Embryonic facial prominence (tissue), 1 donor: Measurements from ENCODE around the gene BPGM.
"Not testable (repeated sequence)": the region's sequence is repeated elsewhere in the genome, so short reads cannot be mapped to it uniquely, and the experiment has no call there.

Experiments
- DNase-seq: peaks from one replicate; pipeline ENCODE4 v3.0.0-alpha.2; 2016; ENCODE audit errors: extremely low spot score

The BPGM gene

DNA sequence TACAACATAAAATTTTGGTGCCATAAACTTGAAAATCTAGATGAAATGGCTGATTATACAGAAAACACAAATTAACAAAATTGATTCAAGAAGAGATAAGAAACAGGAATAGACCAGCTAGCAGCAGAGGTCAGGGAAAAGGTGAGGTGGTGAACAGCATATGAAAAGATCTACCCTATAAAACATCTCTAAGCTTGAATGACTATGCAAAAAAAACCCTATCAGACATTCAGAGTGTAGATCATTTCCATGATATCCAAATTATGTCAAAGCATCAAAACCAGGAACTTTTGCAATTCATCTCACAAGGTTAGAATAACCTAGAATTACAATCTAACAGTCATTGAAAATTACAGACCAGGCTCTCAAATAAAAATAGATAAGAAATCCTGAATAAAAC lies 14.6 kb upstream of the BPGM start:
- DNase-seq, result no peak

DNA sequence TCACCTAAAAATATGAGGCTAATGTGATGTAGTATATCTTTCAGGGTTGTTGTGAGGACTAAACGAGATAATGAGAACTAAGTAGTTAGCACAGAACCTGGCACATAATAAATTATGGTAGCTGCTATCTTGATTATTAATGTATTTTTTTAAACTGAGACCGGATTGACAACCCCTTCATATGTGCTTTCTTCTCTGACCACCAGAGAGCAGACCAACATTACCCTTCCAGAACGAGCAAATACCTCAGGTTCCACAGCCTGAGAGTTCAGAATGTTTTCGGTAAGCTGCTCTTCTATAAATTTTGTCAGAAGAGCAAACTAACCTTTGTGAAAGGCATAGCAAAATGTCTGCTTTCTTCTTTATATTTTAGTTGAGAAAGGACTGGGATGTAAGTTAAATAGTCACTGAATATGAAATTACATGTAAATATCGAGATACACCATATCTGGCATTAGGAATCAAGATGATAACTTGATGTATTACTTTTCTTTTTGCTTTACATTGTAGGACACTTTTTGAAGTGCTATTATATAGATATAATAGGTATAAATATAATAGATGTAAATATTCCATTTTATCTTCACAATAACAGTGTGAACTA lies 13.6 kb upstream of the BPGM start:
- DNase-seq, result no peak

DNA sequence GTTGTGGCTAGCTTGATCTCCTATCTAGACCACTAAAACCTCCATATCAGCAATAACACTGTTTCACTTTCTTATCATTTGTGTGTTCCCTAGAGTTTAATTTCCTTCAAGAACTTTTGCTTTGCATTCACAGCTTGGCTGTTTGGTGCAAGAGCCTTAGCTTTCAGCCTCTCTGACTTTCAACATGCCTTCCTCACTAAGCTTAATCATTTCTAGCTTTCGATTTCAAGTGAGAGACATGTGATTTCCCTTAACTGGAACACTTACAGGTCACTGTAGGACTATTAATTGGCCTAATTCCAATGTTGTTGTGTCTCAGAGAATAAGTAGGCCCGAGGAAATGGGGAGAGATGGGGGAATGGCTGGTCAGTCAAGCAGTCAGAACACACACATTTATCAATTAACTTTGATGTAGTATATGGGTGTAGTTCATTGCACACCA lies 10.6 kb upstream of the BPGM start:
- DNase-seq, result no peak

DNA sequence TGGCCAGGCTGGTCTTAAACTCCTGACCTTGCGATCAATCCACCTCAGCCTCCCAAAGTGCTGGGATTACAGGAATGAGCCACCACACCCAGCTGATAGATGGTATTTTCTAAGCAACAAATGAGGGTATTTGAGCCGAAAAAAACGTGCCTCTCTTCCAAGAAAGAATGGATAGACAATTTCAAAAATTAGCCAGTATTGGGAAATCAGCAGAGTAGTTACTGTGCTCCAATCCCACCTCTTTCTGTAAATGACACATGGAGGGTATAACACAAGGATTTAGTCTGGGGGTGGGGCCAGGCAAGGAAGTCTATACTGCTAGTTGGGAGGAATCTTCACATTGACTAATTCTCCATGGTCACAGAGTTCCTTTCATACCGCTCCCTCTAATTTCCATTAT lies 9.2 kb upstream of the BPGM start:
- DNase-seq, result no peak

DNA sequence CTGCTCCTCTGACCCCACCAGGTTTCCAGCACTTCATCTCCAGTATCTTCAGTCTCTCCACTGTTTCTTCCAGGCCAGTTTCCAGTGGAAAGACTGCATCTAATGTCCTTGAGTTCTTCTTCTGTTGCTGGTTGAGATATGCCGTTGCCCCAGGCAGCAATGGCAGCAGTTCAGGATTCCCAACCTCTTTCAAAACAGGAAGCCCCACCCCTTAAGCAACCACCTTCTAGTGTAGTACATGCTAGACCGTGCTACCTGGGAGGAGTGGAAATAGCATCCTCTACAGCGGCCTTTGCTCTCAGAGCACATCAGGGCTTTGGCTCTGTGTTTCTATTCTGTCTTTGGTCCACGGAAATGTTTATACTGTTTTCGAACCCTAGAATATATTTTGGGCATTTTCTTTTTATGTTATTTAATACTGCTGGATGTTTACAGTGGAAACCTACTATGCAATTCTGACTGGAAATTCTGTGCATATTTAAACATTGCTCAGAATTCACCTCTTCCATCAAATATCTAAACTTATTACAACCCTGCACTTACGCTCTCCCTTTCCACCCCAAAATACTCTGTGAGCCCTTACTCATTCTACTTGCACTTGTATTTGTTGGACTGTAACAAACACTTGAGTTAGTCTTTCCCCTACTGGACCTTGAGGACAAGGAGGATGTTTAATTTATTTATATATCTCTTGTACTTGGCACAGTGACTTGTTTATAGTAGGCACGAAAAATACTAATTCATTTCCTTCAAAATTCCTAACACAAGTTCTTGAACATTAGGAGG lies 8.5 kb upstream of the BPGM start:
- DNase-seq, result no peak

DNA sequence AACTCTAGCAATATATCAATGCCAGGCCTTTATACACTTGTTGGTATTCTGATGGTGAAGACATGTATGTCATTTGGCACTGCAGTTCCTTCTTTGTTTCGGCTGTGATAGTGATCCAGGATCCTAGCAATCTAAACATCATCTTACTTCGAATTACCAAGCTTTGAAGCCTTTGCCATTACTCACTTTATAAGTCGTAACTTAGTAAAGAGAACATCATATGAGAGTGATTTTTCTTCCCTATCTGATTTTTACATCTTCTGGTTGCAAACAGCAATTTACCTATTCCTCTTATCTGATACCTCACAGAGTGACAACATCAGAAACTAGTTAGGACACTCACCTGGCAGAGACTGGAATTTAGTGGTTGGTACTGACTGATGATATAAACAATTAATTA lies 7.6 kb upstream of the BPGM start:
- no peak for DNase-seq

DNA sequence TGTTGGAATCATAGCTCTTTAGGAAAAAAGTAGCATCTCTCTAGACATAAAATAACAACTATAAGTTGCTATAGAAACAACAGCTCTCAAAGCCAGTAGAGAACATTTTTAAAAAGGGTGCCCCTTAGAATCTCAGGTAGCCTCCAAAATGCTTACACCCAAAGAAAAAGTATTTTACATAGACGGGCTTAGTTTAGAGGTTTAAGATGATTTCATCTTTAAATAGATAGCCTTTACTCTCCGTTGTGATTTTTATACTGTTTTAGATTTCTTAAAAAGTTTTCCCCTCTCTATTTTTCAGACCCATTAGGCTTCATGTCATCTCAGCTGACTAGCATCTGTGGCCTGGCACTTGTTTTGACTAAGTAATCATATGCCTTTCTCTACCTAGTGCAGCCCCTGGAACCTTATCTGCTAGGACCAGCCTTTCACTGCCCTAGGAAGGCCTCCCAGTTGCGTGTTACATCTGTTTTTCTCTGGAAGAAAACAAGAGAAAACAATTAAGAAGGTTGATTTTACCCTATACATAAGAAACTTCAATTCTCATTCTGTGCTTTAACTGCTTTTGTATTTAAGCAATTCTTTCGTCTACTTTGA lies 6.9 kb upstream of the BPGM start:
- DNase-seq, result no peak

DNA sequence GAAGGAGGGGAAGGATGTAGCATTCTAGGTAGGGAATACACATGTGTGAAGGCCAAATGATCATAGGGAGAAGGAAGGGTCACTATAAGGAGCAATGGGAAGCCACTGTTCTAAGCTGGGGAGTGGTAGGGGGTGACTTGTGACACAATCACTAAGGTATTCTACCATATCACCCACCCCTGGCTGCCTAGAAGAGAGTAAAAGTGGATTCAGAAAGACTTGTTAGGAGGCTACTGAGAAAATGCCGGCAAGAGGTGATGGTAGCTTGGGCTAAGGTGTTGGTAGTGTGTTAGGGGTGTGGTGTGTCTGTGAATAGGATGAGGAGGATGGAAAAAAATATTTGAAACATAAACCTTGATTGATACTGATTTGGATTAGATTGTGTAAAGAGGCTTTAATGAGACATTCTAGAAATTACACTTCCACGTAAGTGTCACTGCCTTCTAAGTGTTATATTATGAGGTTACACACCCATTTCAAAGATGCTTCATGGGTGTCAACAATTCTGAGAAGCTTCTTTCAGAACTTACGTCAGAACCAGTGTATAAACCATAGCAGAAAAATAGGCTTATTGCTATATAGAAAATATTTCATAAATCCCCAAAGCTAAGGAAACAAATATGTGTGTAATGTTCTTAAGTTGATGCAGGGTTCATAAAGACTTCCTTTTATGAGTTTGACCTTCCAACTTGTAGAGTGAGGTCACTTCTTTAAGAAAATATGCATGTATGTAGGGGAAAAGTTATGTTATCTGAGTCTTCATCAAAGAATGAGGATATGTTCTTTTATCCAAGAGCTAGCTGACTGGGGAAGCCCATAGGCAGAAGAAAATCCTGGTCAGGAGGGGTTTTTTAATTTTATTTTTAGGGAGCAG lies 5.6 kb upstream of the BPGM start:
- no peak for DNase-seq

DNA sequence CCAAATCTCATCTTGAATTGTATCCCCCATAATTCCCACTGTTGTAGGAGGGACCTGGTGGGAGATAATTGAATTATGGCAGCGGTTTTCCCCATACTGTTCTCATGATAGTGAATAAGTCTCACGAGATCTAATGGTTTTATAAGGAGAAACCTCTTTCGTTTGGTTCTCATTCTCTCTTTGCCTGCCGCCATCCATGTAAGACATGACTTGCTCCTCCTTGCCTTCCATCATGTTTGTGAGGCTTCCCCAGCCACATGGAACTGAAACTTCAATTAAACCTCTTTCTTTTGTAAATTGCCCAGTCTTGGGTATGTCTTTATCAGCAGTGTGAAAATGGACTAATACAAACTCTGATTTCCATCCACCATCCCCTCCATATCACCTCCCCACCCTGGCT lies 4.7 kb upstream of the BPGM start:
- not testable (repeated sequence) for DNase-seq

DNA sequence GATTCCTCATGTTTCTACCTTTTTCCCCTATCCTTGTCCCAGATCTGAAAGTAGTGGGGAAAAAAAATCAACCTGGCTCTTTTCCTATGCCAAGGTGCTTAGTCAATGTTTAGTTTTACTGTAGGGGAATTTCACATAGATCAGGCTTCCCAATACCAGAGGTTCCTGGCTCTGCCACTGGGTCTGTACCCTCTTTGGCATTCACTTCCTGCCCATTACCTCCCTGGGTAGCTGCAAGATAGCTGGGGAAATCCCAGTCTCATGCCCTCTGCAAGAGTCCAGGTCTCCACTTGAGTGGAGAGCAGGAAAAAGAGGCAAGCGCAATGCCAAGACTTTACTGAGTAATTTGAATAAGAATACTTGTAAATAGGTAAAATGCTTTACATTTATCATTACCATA lies 3.5 kb upstream of the BPGM start:
- DNase-seq, result no peak

DNA sequence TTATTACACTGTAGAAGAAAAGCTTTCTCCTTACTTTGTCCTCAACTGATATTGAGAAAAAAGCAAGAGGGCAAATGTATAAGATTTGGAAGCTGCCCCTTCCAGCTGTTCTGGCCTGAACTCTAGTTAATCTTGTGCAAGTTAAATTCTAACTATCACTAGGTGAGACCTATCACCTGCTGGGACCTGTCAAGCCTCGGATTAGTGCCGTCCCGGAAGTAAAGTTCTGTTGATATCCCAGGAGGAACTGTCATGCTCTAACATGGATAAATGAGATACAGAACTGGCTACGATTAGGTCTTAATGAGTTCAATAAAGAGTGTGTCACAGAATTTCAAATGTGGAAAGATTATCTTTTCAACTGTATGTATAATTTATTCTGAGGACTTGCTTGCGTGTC lies 1.2 kb upstream of the BPGM start:
- no peak for DNase-seq

DNA sequence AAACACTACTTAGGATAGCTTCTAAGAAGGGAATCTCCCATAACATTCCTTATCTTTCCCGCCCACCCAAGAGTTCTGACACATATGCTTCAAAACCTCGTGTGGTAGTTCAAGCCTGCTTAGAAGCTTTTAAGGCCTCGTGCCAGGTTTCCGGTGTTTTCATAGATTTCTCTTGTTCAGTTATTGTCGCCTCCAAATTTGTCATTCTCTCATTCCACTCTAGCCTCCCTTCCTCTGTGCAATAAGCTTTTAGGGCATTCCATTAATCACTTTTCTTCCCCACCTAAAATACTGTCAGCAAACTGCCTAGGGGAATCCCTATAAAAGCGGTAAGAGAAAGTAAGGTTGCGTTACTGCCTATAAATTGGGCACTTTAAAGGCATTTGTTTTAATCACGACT lies 718 bp upstream of the BPGM start:
- no peak for DNase-seq

DNA sequence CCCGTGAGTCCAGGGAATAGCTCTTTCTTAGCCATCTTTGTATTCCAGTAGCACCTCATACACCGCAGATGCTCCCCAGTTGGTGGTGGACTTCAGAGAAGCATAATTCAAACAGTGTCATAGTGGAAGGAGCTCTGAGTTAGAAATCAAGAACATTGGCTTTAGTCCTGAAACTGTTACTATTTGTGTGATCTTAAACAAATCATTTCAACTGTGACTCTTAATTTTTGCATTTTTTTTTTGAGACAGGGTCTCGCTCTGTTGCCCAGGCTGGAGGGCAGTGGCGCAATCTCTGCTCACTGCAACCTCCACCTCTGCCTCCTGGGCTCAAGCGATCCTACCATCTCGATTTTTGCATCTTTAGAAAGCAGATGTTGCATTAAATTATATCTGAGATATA lies 1.8 kb downstream of the BPGM start:
- no peak for DNase-seq

DNA sequence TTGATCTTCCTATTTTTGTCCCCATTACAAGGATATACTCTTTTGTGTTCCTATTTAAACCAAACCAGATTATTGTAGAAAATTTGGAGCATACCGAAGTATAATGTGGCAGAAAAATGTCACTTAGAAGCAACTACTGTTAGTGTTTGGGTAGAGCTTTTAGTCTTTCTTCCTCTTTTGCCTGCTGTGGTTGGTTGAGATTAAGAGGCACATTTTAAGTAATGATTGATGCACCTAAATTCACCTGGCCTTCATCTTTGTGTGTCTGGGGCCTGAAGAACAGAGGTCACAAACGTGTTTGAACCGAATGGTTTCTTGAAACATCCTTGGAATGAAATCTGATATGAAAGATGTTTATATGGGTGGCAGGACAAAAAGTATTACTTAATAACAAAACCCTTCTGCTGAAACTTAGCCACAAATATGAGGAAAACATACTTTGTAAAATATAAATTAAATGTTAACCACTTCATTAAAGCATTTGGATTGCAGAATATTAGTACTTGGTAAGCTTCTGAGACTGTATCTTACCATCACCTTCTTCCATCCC lies 2.6 kb downstream of the BPGM start:
- DNase-seq, result no peak

DNA sequence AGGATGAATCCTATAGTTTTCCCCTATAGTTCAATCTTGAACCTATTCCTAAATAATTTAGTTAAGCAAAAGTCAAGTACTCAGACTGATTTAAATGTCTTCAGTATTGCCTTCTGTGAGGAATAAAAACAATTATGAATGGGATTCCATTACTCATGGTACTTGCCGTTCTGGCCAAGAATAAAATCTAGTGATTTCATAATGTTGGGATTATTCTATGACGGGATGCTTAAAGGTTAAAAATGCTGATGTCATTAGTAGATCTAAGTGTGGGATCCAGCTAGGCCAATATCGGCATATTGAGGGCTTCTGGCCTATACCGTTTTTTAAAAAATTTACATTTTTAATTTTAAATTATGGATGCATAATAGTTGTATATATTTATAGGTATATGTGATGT lies 5.3 kb downstream of the BPGM start:
- no peak for DNase-seq

DNA sequence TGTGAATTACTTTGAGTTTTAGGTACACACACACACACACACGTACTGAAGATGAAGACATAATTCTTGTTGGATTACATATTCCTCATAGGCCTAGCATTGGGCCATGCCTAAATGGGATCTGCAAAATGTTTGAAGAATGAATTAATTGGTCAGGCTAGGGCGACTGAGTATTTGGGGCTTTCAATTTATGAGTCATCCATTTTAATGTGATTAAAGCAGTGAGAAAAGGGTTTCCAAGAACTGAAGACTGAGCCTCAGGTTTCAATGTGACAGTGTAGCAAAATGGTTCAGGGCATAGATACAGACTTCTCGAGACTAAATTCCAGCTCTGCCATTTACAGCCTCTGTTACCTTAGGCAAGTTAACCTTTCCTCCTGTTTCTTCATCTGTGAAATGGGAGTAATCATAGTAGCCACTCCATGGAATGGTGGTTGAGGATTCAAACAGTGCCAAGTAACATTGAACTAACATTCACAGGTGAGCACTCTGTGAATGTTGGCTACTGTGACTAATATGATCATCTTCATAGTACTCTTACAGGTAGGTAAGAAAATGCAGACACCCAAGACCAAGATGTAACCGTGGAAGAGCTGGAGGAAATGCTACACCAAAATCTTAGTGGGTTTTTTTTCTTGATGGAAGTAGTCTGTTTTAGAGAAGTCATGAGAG lies 7.6 kb downstream of the BPGM start:
- DNase-seq, result no peak

DNA sequence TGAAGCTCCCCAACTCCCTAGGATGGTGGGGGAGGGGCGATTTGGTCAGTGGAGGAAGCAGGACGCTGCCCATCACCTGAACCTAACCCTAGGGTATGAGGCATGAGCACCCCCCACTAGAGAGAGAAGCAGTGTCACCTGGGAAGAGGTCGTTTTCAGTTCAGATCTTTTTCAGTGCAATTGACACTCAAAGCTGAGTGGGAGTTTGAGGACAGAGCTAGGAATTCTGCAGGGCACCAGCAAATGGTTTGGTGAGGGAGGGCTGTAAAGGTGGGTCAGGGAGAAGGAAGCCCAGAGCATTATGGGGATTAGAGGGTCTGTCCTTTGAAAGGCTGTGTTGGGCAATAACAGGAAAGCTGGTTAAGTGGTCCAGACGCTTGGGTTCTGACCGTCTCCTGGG lies 10.9 kb downstream of the BPGM start:
- no peak for DNase-seq

DNA sequence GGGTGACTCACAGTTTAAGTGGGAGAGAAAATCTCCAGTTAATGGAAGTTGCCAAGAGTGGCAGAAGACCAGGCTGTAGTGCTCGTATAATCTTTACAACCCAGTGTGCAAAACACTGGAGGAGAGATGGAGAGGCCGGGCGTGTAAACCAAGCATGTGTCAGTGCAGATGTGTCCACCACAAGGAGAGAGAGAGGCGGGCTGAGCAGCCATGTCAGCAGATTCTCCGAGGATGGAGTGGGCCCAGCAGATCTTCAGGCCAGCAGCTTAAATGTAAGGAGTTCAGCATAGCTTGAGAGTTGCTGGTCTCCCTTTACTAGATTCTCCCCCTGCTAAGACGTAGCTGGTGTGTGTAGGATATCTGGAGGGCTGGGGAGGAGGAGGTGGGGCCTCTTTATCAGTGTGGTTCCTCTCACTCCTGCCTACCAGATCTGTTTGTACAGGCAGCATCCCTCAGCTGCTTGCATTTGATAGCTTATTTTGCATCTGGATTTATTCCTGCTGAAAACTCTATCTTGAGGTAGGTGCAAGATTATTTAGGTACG lies 13.7 kb downstream of the BPGM start:
- no peak for DNase-seq

DNA sequence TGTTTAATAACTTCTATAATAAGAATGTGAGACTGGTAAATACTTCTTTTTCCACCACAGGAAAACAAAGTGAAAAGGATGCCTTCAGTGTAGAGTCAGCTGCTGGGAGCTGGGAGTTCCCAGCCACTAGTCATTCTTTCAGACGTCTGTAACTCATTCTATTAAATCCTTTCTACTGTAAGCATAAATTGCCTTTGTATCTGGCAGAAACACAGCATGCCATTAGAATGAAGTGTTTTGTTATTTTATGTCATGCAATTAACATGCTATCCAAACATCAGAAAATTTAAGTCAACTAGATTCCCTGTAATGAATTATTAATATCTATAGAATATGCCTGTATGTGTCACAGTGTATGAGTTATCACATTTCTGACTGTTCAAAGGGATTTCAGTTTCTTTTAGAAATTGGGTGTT lies 14.3 kb downstream of the BPGM start:
- no peak for DNase-seq

DNA sequence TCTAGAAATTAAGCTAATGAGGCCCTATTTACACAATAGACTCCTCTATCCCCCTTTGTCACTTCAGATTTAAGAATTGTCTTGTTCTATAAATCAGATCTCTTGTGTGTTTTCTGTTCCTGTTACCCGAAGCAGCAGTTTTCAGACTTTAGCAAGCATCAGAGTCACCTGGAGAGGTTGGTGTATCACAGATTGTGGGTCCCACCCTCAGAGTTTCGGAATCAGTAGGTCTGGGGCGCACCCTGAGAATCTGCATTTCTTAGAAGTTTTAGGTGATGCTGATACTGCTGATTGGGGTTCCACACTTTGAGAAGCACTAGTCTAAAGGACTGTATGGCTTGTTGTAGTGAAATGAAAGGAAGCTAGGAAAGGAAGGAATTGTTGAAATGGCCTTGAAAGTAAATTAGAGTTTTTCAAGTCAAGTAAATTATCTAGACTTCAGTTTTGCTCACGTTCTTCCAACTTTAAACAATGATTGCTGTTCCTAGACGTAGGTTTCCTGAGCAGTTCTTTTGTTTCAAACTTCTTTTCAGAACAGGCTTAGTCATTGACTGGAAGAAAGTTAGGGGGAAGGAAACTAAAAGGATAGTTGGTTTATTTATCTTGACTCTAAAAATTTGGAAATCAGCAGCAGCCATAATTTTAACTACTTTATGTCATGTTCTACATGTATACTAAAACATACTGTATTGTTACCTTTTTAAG lies 15.7 kb downstream of the BPGM start:
- DNase-seq, result no peak

DNA sequence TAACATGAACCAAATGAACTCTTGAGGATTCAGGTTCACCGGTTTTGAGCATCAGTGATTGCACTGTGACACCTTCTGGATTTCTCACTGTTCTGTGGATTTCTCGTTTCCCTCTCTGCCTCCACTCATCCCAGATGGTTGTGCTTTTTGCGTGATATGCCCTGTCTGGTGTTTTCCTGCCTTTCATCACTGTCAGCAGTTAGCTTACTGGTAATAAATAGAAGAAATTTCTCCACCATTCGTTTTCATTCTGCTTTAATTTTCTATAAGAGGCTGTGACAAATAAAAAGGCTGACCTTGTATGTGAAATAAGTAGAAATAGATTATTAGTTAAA lies 16.2 kb downstream of the BPGM start:
- no peak for DNase-seq
